Mucosa of gallbladder (tissue), 1 donor: ENCODE measurements around the gene ATP6V0E2. TPM values are rescaled to one million over a fixed set of nuclear protein-coding genes. Genes with fewer than 3 reads are reported as not detected.
"Not testable (repeated sequence)": the region's sequence is repeated elsewhere in the genome, so short reads cannot be mapped to it uniquely, and the experiment has no call there.

Source experiments
- DNase-seq: peaks from one replicate; pipeline ENCODE4 v3.0.0-alpha.2; 2020; ENCODE audit warnings: low spot score
- total RNA-seq: library from RNA; stranded (reverse); gene quantifications from one replicate; pipeline ENCODE4 v1.2.1, GENCODE V29; 2021
- donor health status: DM: no; HTN: no; CAD: no.

Gene ATP6V0E2
- 47.0 TPM for total RNA-seq

- DNase-seq = peak; percentile 96
Measured at GRCh38 chr7:149873074-149873969, at the start of gene ATP6V0E2. Gene ATP6V0E2, plus strand, starts transcription at chr7:149873969. Its CDS starts 97 bp downstream, at chr7:149874066.

DNA sequence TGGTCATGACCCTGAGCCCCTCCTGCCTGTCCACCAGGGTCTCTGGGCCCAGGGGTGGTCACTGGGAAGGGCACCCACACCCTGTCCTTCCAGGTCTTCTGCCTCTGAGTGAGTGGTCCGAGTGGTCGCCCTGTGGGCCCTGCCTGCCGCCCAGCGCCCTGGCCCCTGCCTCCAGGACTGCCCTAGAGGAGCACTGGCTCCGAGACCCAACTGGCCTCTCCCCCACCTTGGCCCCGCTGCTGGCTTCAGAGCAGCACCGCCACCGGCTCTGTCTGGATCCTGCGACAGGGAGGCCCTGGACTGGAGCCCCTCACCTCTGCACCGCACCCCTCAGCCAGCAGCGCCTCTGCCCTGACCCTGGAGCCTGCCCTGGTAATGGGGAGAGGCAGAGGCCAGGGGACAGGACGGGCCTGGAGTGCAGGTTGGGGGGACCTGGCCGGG, 49.4 kb upstream of the ATP6V0E2 start:
- no peak for DNase-seq

- no peak for DNase-seq
Measured at GRCh38 chr7:149824748-149825566, 48.8 kb upstream of the ATP6V0E2 start.

DNA sequence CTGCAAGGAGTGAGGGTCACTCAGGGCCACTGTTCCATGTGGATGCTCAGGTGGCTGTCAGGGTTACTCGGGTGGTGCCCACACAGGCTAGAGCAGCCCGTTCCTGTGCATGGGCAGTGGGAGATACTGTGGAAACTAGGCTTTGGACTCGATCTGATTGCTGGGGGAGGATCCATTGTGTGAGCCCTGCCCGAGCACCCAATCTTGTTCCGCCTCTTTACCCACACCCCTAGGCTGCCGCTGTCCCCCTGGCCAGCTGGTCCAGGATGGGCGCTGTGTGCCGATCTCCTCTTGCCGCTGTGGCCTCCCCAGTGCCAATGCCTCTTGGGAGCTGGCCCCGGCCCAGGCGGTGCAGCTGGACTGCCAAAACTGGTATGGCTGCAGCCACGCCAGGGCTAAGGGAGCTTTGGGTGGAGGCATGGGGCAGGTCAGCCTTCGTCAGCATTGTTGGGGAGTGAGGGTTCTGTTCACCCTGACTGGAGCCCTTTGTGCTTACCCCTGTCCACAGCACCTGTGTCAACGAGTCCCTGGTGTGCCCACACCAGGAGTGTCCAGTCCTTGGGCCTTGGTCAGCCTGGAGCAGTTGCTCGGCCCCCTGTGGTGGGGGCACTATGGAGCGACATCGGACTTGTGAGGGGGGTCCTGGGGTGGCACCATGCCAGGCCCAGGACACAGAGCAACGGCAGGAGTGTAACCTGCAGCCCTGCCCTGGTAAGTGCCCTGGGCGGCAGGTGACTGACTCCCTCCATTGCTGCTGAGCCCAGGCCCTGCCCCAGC, 48.0 kb upstream of the ATP6V0E2 start:
- DNase-seq = no peak

DNA sequence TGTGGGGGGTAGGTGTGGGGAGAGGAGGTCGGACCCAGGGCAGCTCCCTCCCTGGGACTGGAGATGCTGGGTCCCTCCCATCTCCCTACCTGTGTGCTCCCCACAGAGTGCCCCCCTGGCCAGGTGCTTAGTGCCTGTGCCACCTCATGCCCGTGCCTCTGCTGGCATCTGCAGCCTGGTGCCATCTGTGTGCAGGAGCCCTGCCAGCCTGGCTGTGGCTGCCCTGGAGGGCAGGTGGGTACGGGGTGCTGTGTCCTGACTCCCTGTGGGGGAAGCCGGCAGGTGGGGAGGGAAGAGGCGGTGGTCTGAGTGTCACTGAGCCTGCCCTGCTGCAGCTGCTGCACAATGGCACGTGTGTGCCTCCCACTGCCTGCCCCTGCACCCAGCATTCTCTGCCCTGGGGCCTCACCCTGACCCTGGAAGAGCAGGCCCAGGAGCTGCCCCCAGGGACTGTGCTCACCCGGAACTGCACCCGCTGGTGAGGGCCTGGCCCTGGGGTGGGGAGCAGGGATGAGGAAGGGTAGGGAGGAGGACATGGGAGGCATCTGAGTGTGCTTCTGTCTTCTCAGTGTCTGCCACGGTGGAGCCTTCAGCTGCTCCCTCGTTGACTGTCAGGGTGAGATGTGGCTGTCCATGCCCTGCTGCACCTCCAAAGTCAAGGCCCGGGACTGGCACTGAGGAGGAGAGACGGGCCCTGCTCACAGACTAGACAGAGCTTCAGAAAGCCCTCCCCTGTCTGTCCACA, 47.3 kb upstream of the ATP6V0E2 start:
- DNase-seq = no peak

DNA sequence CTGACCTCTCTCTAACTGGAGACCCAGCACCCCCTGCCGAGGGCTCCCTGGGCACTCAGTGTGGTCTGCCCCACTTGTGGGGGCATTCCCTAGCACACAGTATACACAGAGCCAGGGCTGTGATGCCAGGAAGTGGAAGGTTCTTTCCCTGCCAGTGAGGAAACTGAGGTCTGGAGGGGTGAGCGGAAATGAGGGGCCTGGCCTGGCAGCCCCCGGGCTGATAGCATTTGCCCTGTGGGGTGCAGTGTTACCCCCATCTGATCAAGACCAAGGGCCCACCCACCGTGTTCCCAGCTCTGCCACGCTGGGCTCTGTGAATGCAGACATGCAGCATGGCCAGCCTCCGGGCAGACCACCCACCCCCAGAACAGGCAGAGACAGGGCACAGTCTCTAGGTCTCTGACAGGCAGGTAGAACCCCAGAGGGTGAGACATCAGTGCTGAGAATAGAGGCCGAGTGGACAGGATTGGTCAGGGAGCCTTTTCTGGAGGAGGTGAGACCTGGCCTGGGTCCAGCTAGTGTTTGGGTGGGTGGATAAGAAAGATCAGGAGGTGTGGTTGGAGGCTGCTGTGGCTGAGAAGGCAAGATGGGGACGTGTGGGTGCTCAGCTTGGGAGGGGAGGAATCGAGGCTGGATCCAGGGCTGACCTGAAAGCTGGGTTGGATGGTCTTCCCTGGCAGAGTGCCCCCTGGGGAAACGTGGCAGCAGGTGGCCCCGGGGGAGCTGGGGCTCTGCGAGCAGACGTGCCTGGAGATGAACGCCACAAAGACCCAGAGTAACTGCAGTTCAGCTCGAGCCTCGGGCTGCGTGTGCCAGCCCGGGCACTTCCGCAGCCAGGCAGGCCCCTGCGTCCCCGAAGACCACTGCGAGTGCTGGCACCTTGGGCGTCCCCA, 46.4 kb upstream of the ATP6V0E2 start:
- DNase-seq = no peak

GRCh38 chr7:149828357-149829309, 45.1 kb upstream of the ATP6V0E2 start:
- DNase-seq = no peak

GRCh38 chr7:149830527-149830926, 43.2 kb upstream of the ATP6V0E2 start:
- not testable (repeated sequence) for DNase-seq

- DNase-seq = no peak
Measured at GRCh38 chr7:149830997-149831740, 42.6 kb upstream of the ATP6V0E2 start.

- DNase-seq = no peak
Measured at GRCh38 chr7:149831741-149832219, 42.0 kb upstream of the ATP6V0E2 start.

- no peak for DNase-seq
Measured at GRCh38 chr7:149832332-149833041, 41.3 kb upstream of the ATP6V0E2 start.

- no peak for DNase-seq
Measured at GRCh38 chr7:149833495-149834130, 40.2 kb upstream of the ATP6V0E2 start.

DNA sequence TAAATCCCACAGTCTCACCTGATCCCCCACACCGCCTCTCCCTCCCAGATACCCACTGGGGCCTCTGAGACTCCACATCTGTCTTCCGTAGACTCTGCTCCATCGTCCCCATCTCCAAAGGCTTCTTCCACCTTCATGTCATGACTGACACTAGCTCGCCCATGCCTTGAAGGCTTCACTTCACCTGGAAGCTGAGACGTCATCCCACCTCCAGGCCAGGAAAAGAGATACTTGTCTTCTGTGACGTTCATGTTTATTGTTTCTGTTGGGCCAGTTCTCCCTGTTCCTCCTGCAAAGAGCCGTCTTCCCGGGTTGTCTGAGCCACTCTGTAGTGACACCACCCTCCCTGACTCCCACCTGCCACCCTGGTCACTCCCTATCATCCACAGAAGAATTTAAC, 39.2 kb upstream of the ATP6V0E2 start:
- no peak for DNase-seq

GRCh38 chr7:149836434-149836833, 37.3 kb upstream of the ATP6V0E2 start:
- no peak for DNase-seq

- DNase-seq = no peak
Measured at GRCh38 chr7:149837564-149838223, 36.1 kb upstream of the ATP6V0E2 start.
